Fibroblast of mammary gland (primary cell): ENCODE results near the gene UBAC1.

Experiments
- DNase-seq: peaks from one replicate; pipeline ENCODE4 v3.0.0-alpha.2; 2010; ENCODE audit warnings: low read depth
- H3K4me3 ChIP-seq: 2 replicates; pipeline ENCODE4 v1.5.1; 2011; ENCODE audit warnings: low read depth, mild to moderate bottlenecking, low read length, moderate library complexity; ENCODE audit not compliant: control insufficient read depth
- CTCF ChIP-seq: conservative IDR thresholded peaks from 2 replicates; pipeline ENCODE4 v1.5.1; 2011; ENCODE audit warnings: low read depth, low read length, inconsistent platforms; ENCODE audit not compliant: control insufficient read depth, insufficient read depth

The UBAC1 gene

GRCh38 chr9:136007276-136007933, 46.2 kb upstream of the UBAC1 start:
- no peak for DNase-seq
- H3K4me3 ChIP-seq, result no peak overlapping the region
- TF ChIP-seq CTCF, result no peak

GRCh38 chr9:136006169-136006568, 45.0 kb upstream of the UBAC1 start:
- H3K4me3 ChIP-seq, result no peak overlapping the region
- TF ChIP-seq CTCF, result no peak
- no peak for DNase-seq

- TF ChIP-seq CTCF, result no peak
- H3K4me3 ChIP-seq, result no peak overlapping the region
- DNase-seq, result no peak
These were observed 43.5 kb upstream of the UBAC1 start for GRCh38 chr9:136004712-136005111.

DNA sequence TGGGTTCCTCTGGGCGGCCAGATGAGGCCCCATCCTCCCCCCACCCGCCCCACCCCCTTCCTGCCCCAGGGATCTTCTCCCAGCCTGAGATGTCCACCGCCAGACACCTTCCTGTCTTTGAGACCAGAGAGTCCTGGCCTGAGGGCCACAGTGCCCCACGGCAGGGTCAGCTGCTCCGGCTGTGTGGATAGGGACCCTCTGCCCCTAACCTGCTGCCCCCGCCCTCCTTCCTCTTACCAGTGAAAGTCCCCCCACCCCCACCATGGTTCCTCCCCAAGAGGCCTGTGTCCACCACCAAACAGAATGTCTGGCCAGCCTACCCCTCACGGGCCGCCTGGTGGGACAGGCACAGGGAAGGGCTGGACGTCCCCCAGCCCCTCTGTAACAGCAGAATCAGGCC, 43.0 kb upstream of the UBAC1 start:
- DNase-seq, result no peak
- TF ChIP-seq CTCF, result no peak
- H3K4me3 ChIP-seq, result no peak overlapping the region

DNA sequence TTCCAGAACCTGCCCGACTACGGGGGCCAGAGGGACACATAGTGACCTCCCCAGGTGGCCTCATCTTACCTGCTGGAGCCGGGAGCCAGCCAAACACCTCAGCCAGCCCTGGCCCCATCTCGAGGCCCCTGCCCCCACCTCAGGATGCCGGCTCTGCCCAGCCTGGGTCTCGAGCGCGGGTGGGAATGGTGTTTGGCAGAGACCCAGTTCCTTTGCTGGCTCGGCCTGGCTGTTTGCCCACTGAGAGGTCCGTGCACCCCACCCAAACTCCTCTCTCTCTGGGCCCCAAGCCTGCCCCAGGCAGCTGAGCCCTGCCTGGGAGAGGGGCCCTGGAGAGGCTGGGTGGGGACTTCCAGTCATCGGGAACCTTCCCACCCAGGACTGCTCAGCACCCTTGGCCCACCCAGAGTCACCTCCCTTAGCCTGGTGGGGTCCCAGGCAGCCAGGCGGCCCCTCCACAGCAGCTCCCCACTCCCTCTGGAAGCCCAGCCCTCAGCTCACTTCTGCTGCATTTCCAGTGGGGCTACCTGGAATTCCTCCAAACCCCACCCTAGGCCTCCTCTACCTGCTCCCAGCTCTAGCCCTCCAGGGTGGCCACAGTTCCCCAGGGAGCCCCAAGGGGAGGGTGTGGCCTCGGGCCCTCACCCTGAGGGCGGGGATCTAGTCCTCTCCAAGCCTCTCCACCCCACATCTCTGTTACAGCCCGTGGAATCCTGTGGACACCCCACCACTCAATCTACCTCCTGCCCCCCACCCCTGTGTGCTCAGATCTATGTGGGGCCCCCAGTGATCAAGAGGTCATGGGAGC, 42.4 kb upstream of the UBAC1 start:
- H3K4me3 ChIP-seq, result no peak overlapping the region
- no peak for TF ChIP-seq CTCF
- DNase-seq, result no peak

DNA sequence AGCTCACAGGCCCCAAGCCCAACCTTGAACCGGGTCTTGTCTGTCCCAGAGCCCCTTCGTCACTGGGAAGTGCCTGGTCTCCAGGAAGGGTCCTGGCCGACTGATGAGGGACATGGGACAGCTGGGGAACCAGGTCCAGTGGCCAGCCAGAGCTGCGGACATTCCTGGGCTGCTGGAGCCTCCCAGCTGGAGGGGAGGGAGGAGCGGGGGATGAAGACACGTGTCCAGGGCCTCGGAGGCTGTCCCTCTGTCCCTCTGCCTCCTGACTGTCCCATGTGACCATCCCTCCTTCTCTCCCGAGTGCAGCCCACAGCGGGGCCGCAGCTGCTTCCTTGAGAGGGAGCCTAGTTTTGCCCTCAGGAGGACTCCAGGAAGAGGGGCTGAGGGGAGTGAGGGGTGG, 41.7 kb upstream of the UBAC1 start:
- no peak overlapping the region for H3K4me3 ChIP-seq
- no peak for TF ChIP-seq CTCF
- DNase-seq, result no peak
